Activated naive CD8-positive, alpha-beta T cell (primary cell): ENCODE measurements around the gene RSPO1.

Experiments used
- H3K27ac Mint-ChIP-seq: one replicate; pipeline ENCODE4 v1.8.0; 2021; ENCODE audit warnings: mixed read lengths
- H3K27me3 Mint-ChIP-seq: one replicate; pipeline ENCODE4 v1.8.0; 2021; ENCODE audit warnings: mixed read lengths
- H3K36me3 Mint-ChIP-seq: one replicate; pipeline ENCODE4 v1.8.0; 2021; ENCODE audit warnings: mixed read lengths
- H3K4me1 Mint-ChIP-seq: one replicate; pipeline ENCODE4 v1.8.0; 2021; ENCODE audit warnings: low read depth, mixed read lengths
- H3K4me3 Mint-ChIP-seq: one replicate; pipeline ENCODE4 v1.8.0; 2021; ENCODE audit warnings: mild to moderate bottlenecking, mixed read lengths
- H3K9me3 Mint-ChIP-seq: one replicate; pipeline ENCODE4 v1.8.0; 2021; ENCODE audit warnings: low read depth, mixed read lengths

The RSPO1 gene

DNA sequence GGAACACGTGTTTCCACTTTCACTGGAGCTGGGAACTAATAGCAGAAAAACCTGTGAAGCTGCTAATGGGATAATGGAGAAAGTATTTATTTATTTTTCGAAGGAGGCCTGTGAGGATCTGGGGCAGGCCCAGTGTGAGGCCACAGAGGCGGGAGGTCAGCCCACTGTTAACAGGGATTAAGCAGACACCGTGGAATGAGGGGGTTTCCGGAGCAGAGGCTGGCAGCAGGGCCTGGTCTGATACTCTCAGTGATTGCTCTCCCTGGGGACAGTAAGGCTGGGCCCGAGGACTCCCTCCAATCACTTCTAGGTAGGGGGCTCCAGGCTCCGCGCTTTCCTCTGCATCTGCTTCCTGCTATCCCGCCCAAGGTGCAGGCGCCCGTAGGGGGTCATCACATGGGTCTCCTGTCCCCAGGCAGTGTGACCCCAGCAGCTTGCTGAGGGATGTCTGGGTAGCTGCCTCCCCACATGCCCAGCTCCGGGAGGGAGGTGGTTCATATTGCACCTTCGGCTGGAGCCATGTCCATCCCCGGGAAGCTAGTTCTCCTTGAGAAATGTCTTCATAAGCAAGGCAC, 28.8 kb upstream of the RSPO1 start:
- Mint-ChIP-seq H3K4me1 (no peaks in the 10 kb centered on the region), H3K27me3 (peaks cover 1% of the 10 kb centered on the region), H3K9me3 (no peaks in the 10 kb centered on the region), H3K36me3 (no peaks in the 10 kb centered on the region), H3K27ac (no peak overlapping the region), H3K4me3 (no peak overlapping the region)

DNA sequence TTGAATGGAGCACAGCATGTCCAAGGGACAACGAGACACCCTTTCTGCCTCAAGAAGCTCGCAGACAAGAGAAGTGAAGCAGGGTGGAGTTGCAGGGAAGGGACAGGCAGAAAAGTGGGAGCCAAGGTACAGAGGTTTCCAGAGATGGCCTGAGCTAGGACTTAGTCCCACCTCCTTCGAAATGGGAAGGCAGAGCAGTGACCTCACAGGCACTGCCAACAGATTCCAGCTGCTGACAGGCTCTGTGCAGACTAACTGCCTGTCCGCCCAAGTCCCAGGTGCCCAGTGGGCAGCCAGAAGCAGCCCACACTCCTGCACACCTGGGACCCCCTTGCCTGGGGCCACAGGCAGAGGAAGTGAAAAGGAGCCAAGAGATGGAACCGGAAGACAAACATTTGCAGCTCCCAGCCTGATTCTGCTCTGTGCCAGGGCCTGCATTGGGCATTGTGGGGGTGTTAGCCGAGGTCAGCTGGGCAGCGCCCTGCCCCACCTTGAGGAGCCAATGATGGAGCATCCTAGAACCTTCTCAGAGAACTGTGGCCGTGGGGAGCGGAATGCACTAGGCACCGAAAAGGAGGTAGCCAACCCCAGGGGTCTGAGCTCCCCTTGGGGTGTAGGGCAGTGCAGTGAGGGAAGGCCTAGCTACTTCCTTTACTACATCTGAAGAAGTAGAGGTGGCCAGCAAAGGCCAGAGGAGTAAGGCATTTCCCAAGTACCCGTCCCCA, 27.5 kb upstream of the RSPO1 start:
- H3K36me3 Mint-ChIP-seq, result no peaks in the 10 kb centered on the region
- H3K4me3 Mint-ChIP-seq, result no peak overlapping the region
- H3K27me3 Mint-ChIP-seq, result peaks cover 3% of the 10 kb centered on the region
- H3K27ac Mint-ChIP-seq, result no peak overlapping the region
- no peaks in the 10 kb centered on the region for H3K4me1 Mint-ChIP-seq
- H3K9me3 Mint-ChIP-seq, result no peaks in the 10 kb centered on the region

- Mint-ChIP-seq H3K36me3 (no peaks in the 10 kb centered on the region), H3K4me3 (no peak overlapping the region), H3K9me3 (no peaks in the 10 kb centered on the region), H3K27me3 (peaks cover 3% of the 10 kb centered on the region), H3K27ac (no peak overlapping the region), H3K4me1 (no peaks in the 10 kb centered on the region)
These were observed 26.7 kb upstream of the RSPO1 start for GRCh38 chr1:37661401-37661800.

GRCh38 chr1:37660664-37661063, 26.0 kb upstream of the RSPO1 start:
- no peak overlapping the region for H3K4me3 Mint-ChIP-seq
- no peaks in the 10 kb centered on the region for H3K36me3 Mint-ChIP-seq

GRCh38 chr1:37658486-37658885, 23.8 kb upstream of the RSPO1 start:
- peaks cover 3% of the 10 kb centered on the region for H3K27me3 Mint-ChIP-seq
- H3K36me3 Mint-ChIP-seq, result no peaks in the 10 kb centered on the region
- no peak overlapping the region for H3K4me3 Mint-ChIP-seq
- H3K27ac Mint-ChIP-seq, result no peak overlapping the region
- H3K4me1 Mint-ChIP-seq, result no peaks in the 10 kb centered on the region
- H3K9me3 Mint-ChIP-seq, result no peaks in the 10 kb centered on the region

More at GRCh38 chr1:37660664-37661063, 26.0 kb upstream of the RSPO1 start:
- Mint-ChIP-seq H3K27ac (no peak overlapping the region), H3K27me3 (peaks cover 3% of the 10 kb centered on the region), H3K4me1 (no peaks in the 10 kb centered on the region), H3K9me3 (no peaks in the 10 kb centered on the region)

GRCh38 chr1:37657620-37658412, 23.1 kb upstream of the RSPO1 start:
- H3K9me3 Mint-ChIP-seq, result no peaks in the 10 kb centered on the region
- H3K36me3 Mint-ChIP-seq, result no peaks in the 10 kb centered on the region
- H3K4me1 Mint-ChIP-seq, result no peaks in the 10 kb centered on the region
- H3K4me3 Mint-ChIP-seq, result no peak overlapping the region
- peaks cover 3% of the 10 kb centered on the region for H3K27me3 Mint-ChIP-seq
- no peak overlapping the region for H3K27ac Mint-ChIP-seq

GRCh38 chr1:37656881-37657280, 22.2 kb upstream of the RSPO1 start:
- Mint-ChIP-seq H3K27ac (no peak overlapping the region), H3K9me3 (no peaks in the 10 kb centered on the region), H3K4me3 (no peak overlapping the region), H3K4me1 (no peaks in the 10 kb centered on the region), H3K27me3 (peaks cover 3% of the 10 kb centered on the region), H3K36me3 (no peaks in the 10 kb centered on the region)

- Mint-ChIP-seq H3K4me1 (no peaks in the 10 kb centered on the region), H3K36me3 (no peaks in the 10 kb centered on the region), H3K27ac (no peak overlapping the region), H3K4me3 (no peak overlapping the region), H3K9me3 (no peaks in the 10 kb centered on the region), H3K27me3 (peaks cover 3% of the 10 kb centered on the region)
These were observed 21.3 kb upstream of the RSPO1 start for GRCh38 chr1:37656026-37656425.

- Mint-ChIP-seq H3K36me3 (no peaks in the 10 kb centered on the region), H3K4me3 (no peak overlapping the region), H3K27ac (no peak overlapping the region), H3K4me1 (no peaks in the 10 kb centered on the region), H3K9me3 (no peaks in the 10 kb centered on the region), H3K27me3 (peaks cover 3% of the 10 kb centered on the region)
These were observed 20.6 kb upstream of the RSPO1 start for GRCh38 chr1:37655274-37655673.

DNA sequence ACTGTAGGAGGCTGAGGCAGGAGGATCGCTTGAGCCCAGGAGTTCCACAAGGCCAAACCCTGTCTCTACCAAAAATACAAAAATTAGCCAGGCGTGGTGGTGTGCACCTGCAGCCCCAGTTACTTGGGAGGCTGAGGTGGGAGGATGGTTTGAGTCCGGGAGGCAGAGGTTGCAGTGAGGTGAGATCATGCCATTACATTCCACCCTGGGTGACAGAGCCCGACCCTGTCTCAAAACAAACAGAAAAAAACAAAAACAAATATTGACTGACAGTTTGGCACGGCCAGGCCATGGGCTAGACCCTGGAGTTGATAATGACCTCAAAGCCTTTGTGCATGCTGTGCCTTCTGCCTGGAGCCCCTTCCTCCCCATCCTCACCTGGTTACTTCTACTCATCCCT, 19.2 kb upstream of the RSPO1 start:
- Mint-ChIP-seq H3K4me3 (no peak overlapping the region), H3K9me3 (no peaks in the 10 kb centered on the region), H3K27ac (no peak overlapping the region), H3K36me3 (no peaks in the 10 kb centered on the region), H3K4me1 (no peaks in the 10 kb centered on the region), H3K27me3 (peaks cover 3% of the 10 kb centered on the region)

- Mint-ChIP-seq H3K36me3 (no peaks in the 10 kb centered on the region), H3K4me3 (no peak overlapping the region), H3K4me1 (no peaks in the 10 kb centered on the region), H3K27me3 (no peaks in the 10 kb centered on the region), H3K27ac (no peak overlapping the region), H3K9me3 (no peaks in the 10 kb centered on the region)
These were observed 18.3 kb upstream of the RSPO1 start for GRCh38 chr1:37652976-37653375.

DNA sequence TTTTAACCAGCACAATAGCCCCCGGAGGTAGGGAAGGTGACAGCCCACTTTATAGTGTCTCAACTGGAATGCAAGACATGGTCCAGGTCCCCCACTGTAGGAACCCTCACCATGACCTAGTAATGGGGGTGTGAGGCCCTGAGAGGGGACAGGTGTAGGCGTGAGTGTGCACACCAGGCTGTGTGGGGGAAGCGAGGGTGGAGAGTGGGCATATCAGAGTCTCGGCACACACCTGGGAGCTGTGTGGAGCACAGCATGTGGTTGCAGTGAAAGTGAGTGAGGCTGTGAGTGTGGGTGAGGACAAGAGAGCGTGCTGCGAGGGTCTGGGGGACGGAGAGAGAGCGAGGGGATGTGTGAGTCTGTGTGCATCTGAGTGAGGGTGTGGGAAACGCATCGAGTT, 17.1 kb upstream of the RSPO1 start:
- Mint-ChIP-seq H3K4me3 (no peak overlapping the region), H3K27me3 (peaks cover 3% of the 10 kb centered on the region), H3K27ac (no peak overlapping the region), H3K4me1 (no peaks in the 10 kb centered on the region), H3K9me3 (no peaks in the 10 kb centered on the region), H3K36me3 (no peaks in the 10 kb centered on the region)

DNA sequence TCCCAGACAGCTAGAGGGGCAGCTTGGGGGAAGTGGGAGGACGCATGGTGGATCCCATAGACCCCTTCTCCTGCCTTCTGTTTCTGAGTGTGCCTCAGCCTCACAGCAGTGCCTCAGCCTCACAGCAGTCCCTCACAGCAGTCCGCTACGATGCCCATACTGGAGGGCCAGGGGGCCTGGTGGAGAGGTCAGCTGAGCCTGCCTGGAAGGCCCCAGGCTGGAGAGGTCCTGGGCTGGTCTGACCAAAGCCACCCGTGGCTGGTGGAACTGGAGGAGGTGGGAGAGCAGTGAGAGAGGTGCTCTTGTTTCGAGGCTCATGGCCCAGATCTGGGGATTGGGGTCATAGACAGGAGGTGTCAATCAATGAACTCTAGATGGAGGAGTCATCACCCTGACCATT, 16.0 kb upstream of the RSPO1 start:
- H3K9me3 Mint-ChIP-seq, result no peaks in the 10 kb centered on the region
- peaks cover 5% of the 10 kb centered on the region for H3K27me3 Mint-ChIP-seq
- no peak overlapping the region for H3K4me3 Mint-ChIP-seq
- H3K4me1 Mint-ChIP-seq, result no peaks in the 10 kb centered on the region
- no peak overlapping the region for H3K27ac Mint-ChIP-seq
- no peaks in the 10 kb centered on the region for H3K36me3 Mint-ChIP-seq

DNA sequence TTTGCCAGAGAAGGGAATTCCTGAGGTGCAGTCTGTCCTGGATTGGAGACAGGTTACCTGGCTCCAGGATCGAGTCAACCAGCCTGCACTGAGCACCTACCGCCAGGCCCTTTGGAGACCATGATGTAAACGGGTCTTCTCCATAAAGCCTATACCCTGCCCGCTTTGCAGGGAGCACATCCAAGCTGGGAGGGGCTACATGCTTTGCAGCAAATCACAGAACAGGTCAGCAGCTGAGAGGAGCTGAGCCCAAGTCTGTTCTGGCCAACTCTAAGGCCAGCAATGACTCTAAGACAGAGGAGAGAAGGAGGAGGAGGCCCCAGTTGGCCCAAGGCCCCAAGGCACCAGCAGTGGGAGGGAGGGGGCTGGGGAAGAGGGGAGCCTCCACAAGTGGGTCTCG, 15.5 kb upstream of the RSPO1 start:
- no peak overlapping the region for H3K27ac Mint-ChIP-seq
- no peak overlapping the region for H3K4me3 Mint-ChIP-seq
- H3K36me3 Mint-ChIP-seq, result no peaks in the 10 kb centered on the region
- H3K4me1 Mint-ChIP-seq, result no peaks in the 10 kb centered on the region
- peaks cover 5% of the 10 kb centered on the region for H3K27me3 Mint-ChIP-seq
- H3K9me3 Mint-ChIP-seq, result no peaks in the 10 kb centered on the region

DNA sequence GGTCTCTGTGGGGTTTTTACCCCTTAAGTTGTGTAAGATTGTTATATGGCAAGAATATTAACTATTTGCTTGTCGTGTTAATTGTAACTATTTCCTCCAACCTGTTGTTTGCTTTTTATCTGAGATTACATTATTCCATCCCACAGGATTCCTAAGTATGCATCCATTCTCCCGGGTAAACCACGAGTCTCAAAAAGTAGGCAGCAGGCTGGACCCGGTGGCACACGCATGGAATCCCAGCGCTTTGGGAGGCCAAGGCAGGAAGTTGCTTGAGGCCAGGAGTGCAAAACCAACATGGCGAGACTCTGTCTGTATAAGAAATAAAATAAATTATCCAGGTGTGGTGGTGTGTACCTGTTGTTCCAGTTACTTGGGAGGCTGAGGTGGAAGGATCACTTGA, 12.6 kb upstream of the RSPO1 start:
- Mint-ChIP-seq H3K4me3 (no peak overlapping the region), H3K36me3 (no peaks in the 10 kb centered on the region), H3K4me1 (no peaks in the 10 kb centered on the region), H3K9me3 (no peaks in the 10 kb centered on the region), H3K27me3 (peaks cover 5% of the 10 kb centered on the region), H3K27ac (no peak overlapping the region)
